Measurements from ENCODE around the gene MAS1L. TPM values are rescaled to one million over a fixed set of nuclear protein-coding genes. Genes with fewer than 3 reads are reported as not detected.

MAS1L gene
- total and polyA plus RNA-seq, 4 donors = not detected

DNA sequence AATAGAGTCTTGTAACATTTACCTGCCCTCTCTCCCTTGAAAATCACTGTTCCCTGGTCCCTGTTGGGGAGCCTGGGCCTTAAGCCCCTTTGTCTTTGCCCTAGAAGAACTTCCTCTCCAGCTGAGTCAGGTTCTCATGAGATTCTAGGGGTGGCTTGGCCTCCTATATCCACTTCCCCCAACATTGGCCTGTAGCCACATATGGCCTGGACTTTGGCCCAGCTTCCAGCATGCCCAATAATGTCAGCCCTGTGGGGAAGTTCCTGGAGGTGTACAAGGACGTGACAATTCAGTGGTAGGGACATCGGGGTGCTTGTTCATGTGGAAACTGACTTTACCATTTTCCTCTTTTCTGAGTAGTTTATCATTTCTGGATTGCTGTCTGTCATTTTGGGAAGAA is 17.2 kb upstream of the MAS1L start:
- no peak overlapping the region for H3K27ac ChIP-seq (ENCODE audit: low read depth in 1 of 2, low read length in 2 of 2)
- no peak overlapping the region for H3K9ac ChIP-seq (ENCODE audit: low read depth in 1 of 2, low read length in 2 of 2)
- no peaks in the 10 kb centered on the region for H3K36me3 ChIP-seq (ENCODE audit: control insufficient read depth in 4 of 4, insufficient read depth in 3 of 4, low read depth in 1 of 4, low read length in 3 of 4)
- DNase-seq (ENCODE audit: low spot score) = no peak
- TF ChIP-seq HNF4A (conservative IDR thresholded peaks at IDR 0.05) (peak; percentile 70 to 73), TAF1 (conservative IDR thresholded peaks at IDR 0.05) (no peak), JUND (IDR thresholded peaks at IDR 0.05) (no peak), FOXA1 (IDR thresholded peaks at IDR 0.05) (no peak), RAD21 (IDR thresholded peaks at IDR 0.05) (no peak), SP1 (IDR thresholded peaks at IDR 0.05) (peak; percentile 31), EGR1 (IDR thresholded peaks at IDR 0.05; ENCODE audit: low read depth in 2 of 2) (no peak), HNF4G (IDR thresholded peaks at IDR 0.05) (peak; percentile 66)
- TF ChIP-seq, protein P1, sequence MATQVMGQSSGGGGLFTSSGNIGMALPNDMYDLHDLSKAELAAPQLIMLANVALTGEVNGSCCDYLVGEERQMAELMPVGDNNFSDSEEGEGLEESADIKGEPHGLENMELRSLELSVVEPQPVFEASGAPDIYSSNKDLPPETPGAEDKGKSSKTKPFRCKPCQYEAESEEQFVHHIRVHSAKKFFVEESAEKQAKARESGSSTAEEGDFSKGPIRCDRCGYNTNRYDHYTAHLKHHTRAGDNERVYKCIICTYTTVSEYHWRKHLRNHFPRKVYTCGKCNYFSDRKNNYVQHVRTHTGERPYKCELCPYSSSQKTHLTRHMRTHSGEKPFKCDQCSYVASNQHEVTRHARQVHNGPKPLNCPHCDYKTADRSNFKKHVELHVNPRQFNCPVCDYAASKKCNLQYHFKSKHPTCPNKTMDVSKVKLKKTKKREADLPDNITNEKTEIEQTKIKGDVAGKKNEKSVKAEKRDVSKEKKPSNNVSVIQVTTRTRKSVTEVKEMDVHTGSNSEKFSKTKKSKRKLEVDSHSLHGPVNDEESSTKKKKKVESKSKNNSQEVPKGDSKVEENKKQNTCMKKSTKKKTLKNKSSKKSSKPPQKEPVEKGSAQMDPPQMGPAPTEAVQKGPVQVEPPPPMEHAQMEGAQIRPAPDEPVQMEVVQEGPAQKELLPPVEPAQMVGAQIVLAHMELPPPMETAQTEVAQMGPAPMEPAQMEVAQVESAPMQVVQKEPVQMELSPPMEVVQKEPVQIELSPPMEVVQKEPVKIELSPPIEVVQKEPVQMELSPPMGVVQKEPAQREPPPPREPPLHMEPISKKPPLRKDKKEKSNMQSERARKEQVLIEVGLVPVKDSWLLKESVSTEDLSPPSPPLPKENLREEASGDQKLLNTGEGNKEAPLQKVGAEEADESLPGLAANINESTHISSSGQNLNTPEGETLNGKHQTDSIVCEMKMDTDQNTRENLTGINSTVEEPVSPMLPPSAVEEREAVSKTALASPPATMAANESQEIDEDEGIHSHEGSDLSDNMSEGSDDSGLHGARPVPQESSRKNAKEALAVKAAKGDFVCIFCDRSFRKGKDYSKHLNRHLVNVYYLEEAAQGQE (IDR thresholded peaks at IDR 0.05) = no peak
- TF ChIP-seq, protein P2, sequence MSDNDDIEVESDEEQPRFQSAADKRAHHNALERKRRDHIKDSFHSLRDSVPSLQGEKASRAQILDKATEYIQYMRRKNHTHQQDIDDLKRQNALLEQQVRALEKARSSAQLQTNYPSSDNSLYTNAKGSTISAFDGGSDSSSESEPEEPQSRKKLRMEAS (IDR thresholded peaks at IDR 0.05) = no peak
- no peaks in the 10 kb centered on the region for H3K27me3 ChIP-seq (ENCODE audit: control insufficient read depth in 4 of 4, insufficient read depth in 4 of 4, low read length in 3 of 4)
- no peaks in the 10 kb centered on the region for H3K9me3 ChIP-seq (ENCODE audit: control insufficient read depth in 4 of 4, low read length in 3 of 4)
- no peak overlapping the region for H3K4me3 ChIP-seq (ENCODE audit: low read depth in 1 of 3, low read length in 3 of 3)
- whole genome bisulfite sequencing = 33% methylated on average over 2 of the region's 2 CpGs
- H3K4me1 ChIP-seq (ENCODE audit: control insufficient read depth in 4 of 4, insufficient read depth in 4 of 4, low read length in 3 of 4) = no peaks in the 10 kb centered on the region

GRCh38 chr6:29502597-29502996 is 14.8 kb upstream of the MAS1L start:
- no peak for DNase-seq (ENCODE audit: low spot score)
- Histone ChIP-seq H3K27me3 (ENCODE audit: control insufficient read depth in 4 of 4, insufficient read depth in 4 of 4, low read length in 3 of 4) (no peaks in the 10 kb centered on the region), H3K4me3 (ENCODE audit: low read depth in 1 of 3, low read length in 3 of 3) (no peak overlapping the region), H3K27ac (ENCODE audit: low read depth in 1 of 2, low read length in 2 of 2) (no peak overlapping the region), H3K36me3 (ENCODE audit: control insufficient read depth in 4 of 4, insufficient read depth in 3 of 4, low read depth in 1 of 4, low read length in 3 of 4) (peaks cover 0 to 1% (median 0%) of the 10 kb centered on the region in 4 donors), H3K9me3 (ENCODE audit: control insufficient read depth in 4 of 4, low read length in 3 of 4) (no peaks in the 10 kb centered on the region), H3K9ac (ENCODE audit: low read depth in 1 of 2, low read length in 2 of 2) (no peak overlapping the region), H3K4me1 (ENCODE audit: control insufficient read depth in 4 of 4, insufficient read depth in 4 of 4, low read length in 3 of 4) (no peaks in the 10 kb centered on the region)
- no peak for TF ChIP-seq SP1 (IDR thresholded peaks at IDR 0.05)
- no peak for TF ChIP-seq EGR1 (IDR thresholded peaks at IDR 0.05; ENCODE audit: low read depth in 2 of 2)
- TF ChIP-seq, protein P1 (IDR thresholded peaks at IDR 0.05) = no peak
- no peak for TF ChIP-seq FOXA1 (IDR thresholded peaks at IDR 0.05)
- TF ChIP-seq FOXA2 (IDR thresholded peaks at IDR 0.05) = no peak
- TF ChIP-seq RAD21 (IDR thresholded peaks at IDR 0.05) = no peak
- TF ChIP-seq, protein P3, sequence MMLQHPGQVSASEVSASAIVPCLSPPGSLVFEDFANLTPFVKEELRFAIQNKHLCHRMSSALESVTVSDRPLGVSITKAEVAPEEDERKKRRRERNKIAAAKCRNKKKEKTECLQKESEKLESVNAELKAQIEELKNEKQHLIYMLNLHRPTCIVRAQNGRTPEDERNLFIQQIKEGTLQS (IDR thresholded peaks at IDR 0.05) = no peak
- TF ChIP-seq YY1 (IDR thresholded peaks at IDR 0.05) = no peak
- no peak for TF ChIP-seq ZBTB33 (IDR thresholded peaks at IDR 0.05)
- TF ChIP-seq GABPA (IDR thresholded peaks at IDR 0.05 in 1 of 2, conservative IDR thresholded peaks at IDR 0.05 in 1 of 2) = no peak
- WGBS = 90% methylated on average over 5 of the region's 5 CpGs

Data from liver (tissue), 9 donors.